Psoas muscle (tissue), 8 donors: ENCODE measurements around the gene TMEM53. TPM values are rescaled to one million over a fixed set of nuclear protein-coding genes. Genes with fewer than 3 reads are reported as not detected.

Experiments used
- ATAC-seq, 4 donors: fragments of 200-7000 bp; cut with Tn5 transposase; one replicate each; pipeline ENCODE4 v1.9.1; 2020; ENCODE audit warnings: moderate library complexity in 3 of 4, mild to moderate bottlenecking in 2 of 4
- DNase-seq, 2 donors: peaks; one replicate each; pipeline ENCODE4 v3.0.0-alpha.2; 2020
- H3K27ac ChIP-seq: fragments of 200-600 bp; one replicate; pipeline ENCODE4 v1.8.0; 2022
- H3K27me3 ChIP-seq, 3 donors: fragments of 200-600 bp in 1 of 3; one replicate each; pipeline versions ENCODE4 v1.6.1 to v1.8.0; 2013 to 2022; ENCODE audit warnings: low read length in 2 of 3, mild to moderate bottlenecking in 2 of 3, moderate library complexity in 1 of 3; ENCODE audit not compliant: insufficient read depth in 3 of 3
- H3K36me3 ChIP-seq, 2 donors: fragments of 200-600 bp in 1 of 2; one replicate each; pipeline versions ENCODE4 v1.6.1 to v1.8.0; 2013 to 2022; ENCODE audit warnings: low read depth in 1 of 2, mild to moderate bottlenecking in 1 of 2, moderate library complexity in 1 of 2; ENCODE audit not compliant: insufficient read depth in 1 of 2
- H3K4me1 ChIP-seq: fragments of 200-600 bp; one replicate; pipeline ENCODE4 v1.8.0; 2022
- H3K4me3 ChIP-seq: fragments of 200-600 bp; one replicate; pipeline ENCODE4 v1.8.0; 2022; ENCODE audit warnings: mild to moderate bottlenecking
- H3K9me3 ChIP-seq: fragments of 200-600 bp; one replicate; pipeline ENCODE4 v1.8.0; 2022
- WGBS, 3 donors: extraction: QIAGEN DNeasy Blood & Tissue Kit; methylation state at CpG; one replicate each; pipeline versions ENCODE4 v1.1.6 to v1.1.7; 2013; 5-methylcytosine and 5-hydroxymethylcytosine counted together
- intact Hi-C, 2 donors: fragments of 100-400 bp; cut with DNase I; formaldehyde crosslinking; loops; one replicate each; pipeline versions ENCODE4 v1.11.0 to v1.14.2; 2022
- polyA plus RNA-seq, 3 donors: library from polyadenylated mRNA; stranded (reverse); fragments of 200-250 nt; gene quantifications; one replicate each; pipeline ENCODE4 v1.2.3, GENCODE V29; 2013
- total RNA-seq, 4 donors: library from RNA; stranded (reverse); fragmentation: NEBNext Ultra II Directional in 2 of 4; extraction: Animal tissue kit (Norgen Biotek cat#: 25700) in 2 of 4; gene quantifications; one replicate each; pipeline versions ENCODE4 v1.2.1 to v1.2.4, GENCODE V29; 2021 to 2023
- TF ChIP-seq, protein P1 (sequence below): fragments of 200-600 bp; IDR thresholded peaks from one replicate; pipeline ENCODE4 v1.8.0; 2022; ENCODE audit warnings: antibody characterized with exemption
- donor health status: healthy with polysubstance abuse.
- donor health status: DM: no; HTN: no; CAD: no; lungs with moderate emphysema.
- donor health status: Bipolar disorder and iron deficiency.
- donor health status: healthy.
- donor health status: DM: yes; HTN: yes; CAD: no.
- donor health status: DM: no; HTN: no; CAD: no.
- donor health status: DM: no; HTN: no; CAD: no.
- donor health status: DM: yes; HTN: yes; CAD: no.

The TMEM53 gene
- total and polyA plus RNA-seq, 7 donors, result 2.4 to 7.7 (median 6.2) TPM

DNA sequence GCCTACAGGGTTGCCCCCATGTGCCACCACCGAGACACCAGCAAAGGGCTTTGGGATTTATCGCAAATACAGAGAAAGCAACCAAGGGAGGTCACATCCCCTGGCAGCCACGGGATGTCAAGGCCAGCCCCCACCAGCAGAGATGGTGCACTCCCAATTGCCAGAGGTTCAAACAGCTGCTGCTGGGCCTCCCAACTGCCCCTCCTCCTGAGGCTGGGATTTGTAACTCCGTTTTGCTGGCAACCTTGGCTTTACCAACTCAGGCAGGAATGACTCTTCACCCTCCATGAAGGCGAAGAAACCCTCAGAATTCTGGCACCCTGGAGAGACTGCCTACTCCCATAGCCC is 11.6 kb downstream of the TMEM53 start:
- TF ChIP-seq, protein P1, sequence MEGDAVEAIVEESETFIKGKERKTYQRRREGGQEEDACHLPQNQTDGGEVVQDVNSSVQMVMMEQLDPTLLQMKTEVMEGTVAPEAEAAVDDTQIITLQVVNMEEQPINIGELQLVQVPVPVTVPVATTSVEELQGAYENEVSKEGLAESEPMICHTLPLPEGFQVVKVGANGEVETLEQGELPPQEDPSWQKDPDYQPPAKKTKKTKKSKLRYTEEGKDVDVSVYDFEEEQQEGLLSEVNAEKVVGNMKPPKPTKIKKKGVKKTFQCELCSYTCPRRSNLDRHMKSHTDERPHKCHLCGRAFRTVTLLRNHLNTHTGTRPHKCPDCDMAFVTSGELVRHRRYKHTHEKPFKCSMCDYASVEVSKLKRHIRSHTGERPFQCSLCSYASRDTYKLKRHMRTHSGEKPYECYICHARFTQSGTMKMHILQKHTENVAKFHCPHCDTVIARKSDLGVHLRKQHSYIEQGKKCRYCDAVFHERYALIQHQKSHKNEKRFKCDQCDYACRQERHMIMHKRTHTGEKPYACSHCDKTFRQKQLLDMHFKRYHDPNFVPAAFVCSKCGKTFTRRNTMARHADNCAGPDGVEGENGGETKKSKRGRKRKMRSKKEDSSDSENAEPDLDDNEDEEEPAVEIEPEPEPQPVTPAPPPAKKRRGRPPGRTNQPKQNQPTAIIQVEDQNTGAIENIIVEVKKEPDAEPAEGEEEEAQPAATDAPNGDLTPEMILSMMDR, result no peak
- H3K27me3 ChIP-seq, result no peaks in the 10 kb centered on the region
- H3K9me3 ChIP-seq, result no peaks in the 10 kb centered on the region
- intact Hi-C loops, result no loop called here
- ATAC-seq (no peak), DNase-seq (no peak)
- no peaks in the 10 kb centered on the region for H3K36me3 ChIP-seq
- 54 to 71% (median 64%) methylated on average over 5 of the region's 5 CpGs for WGBS, 3 donors
- H3K4me1 ChIP-seq, result no peaks in the 10 kb centered on the region
- no peak overlapping the region for H3K27ac ChIP-seq
- H3K4me3 ChIP-seq, result no peak overlapping the region

DNA sequence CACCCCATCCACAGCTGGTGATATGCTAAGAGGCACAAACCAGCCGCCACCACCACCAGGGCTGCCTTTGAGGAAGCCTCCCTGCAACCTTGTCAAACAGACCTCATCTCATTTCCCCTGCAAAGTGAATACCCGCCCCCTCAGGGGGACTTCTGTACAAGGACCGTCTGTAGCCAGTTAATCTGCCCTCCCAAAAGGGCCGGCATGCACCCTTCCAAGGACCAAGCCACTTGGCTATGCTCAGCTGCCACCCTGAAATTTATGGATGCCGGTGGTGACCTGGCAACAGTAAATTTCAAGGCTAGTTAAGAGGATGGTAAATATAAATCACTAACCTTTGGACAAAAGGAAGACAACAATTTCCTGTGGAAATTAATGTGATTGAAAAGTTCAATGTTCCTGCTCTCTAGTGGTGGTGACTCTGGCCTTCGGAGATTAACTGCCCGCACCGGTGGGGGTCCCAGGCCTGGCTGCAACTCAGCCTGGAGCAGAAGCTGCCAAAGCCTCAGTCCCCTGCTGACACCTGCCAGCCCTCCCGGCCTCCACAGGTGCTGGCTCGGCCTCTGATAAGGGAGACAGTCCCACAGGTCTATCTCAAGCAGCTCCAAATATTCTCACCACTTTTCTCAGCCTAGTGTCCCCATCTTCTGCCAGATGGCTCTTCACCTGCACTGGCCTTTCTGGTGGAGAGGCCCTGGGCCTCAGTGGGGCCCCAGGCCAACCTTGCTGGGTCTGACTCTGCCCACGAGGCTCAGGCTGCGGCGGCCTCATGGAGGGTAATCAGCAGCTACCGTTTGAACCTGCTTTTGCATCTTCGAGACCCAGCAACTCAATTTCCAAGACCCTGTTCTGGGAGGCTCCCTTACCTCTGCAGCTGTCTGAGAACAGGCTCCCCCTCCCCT is 12.2 kb downstream of the TMEM53 start:
- 46 to 62% (median 52%) methylated on average over 15 of the region's 15 CpGs for WGBS, 3 donors
- Histone ChIP-seq H3K27me3 (no peaks in the 10 kb centered on the region), H3K9me3 (no peaks in the 10 kb centered on the region), H3K4me1 (no peaks in the 10 kb centered on the region), H3K4me3 (no peak overlapping the region), H3K27ac (no peak overlapping the region), H3K36me3 (no peaks in the 10 kb centered on the region)
- TF ChIP-seq, protein P1, result no peak
- ATAC-seq (no peak), DNase-seq (no peak)
- intact Hi-C loops, result no loop called here

- H3K36me3 ChIP-seq, result no peaks in the 10 kb centered on the region
- no peak overlapping the region for H3K27ac ChIP-seq
- DNase-seq (peak; percentile 40 to 74), ATAC-seq (peak; percentile 74 to 85 (median 80))
- no peaks in the 10 kb centered on the region for H3K9me3 ChIP-seq
- intact Hi-C loops, result no loop called here
- TF ChIP-seq, protein P1, result no peak
- WGBS, 3 donors, result 24 to 38% (median 25%) methylated on average over 9 of the region's 9 CpGs
- no peak overlapping the region for H3K4me3 ChIP-seq
- H3K4me1 ChIP-seq, result no peaks in the 10 kb centered on the region
- no peaks in the 10 kb centered on the region for H3K27me3 ChIP-seq
These were observed 14.1 kb downstream of the TMEM53 start for GRCh38 chr1:44660176-44660575.

DNA sequence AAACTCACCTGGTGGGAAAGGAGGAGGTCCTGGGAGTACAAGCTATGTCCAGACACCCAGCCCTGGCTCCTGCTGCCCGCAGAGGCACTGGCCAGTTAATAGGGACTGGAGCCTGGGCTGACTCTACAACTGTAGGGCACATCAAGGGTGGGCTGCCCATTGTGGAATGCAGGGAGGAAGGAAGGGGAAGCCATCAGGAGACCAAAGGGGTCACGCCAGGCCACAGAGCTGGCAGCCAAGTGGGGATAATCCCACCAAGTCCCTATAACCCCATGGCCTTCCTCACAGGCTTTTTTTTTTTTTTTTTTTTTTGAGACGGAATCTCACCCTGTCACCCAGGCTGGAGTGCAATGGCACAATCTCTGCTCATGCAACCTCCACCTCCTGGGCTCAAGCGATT is 14.7 kb downstream of the TMEM53 start:
- intact Hi-C loops, result loop anchor here in 1 of 2 donors (10.0 kb wide), 1 partner anchor 445 kb away; the partner anchor contains the start of gene DMAP1
- H3K36me3 ChIP-seq, result peaks cover 0 to 2% of the 10 kb centered on the region in 2 donors
- H3K4me3 ChIP-seq, result no peak overlapping the region
- H3K27me3 ChIP-seq, result no peaks in the 10 kb centered on the region
- DNase-seq, result no peak
- H3K4me1 ChIP-seq, result no peaks in the 10 kb centered on the region
- no peak for ATAC-seq
- H3K9me3 ChIP-seq, result no peaks in the 10 kb centered on the region
- TF ChIP-seq, protein P1, result no peak
- H3K27ac ChIP-seq, result no peak overlapping the region
- WGBS, 3 donors, result 85 to 93% (median 89%) methylated on average over 3 to 4 of the region's 4 CpGs
